HS-27A (cell line): ENCODE data around the gene ZNF76.

Experiments used
- DNase-seq: peaks from one replicate; pipeline ENCODE4 v3.0.0-alpha.2; 2012; ENCODE audit warnings: low read depth, missing footprints

Gene ZNF76

DNA sequence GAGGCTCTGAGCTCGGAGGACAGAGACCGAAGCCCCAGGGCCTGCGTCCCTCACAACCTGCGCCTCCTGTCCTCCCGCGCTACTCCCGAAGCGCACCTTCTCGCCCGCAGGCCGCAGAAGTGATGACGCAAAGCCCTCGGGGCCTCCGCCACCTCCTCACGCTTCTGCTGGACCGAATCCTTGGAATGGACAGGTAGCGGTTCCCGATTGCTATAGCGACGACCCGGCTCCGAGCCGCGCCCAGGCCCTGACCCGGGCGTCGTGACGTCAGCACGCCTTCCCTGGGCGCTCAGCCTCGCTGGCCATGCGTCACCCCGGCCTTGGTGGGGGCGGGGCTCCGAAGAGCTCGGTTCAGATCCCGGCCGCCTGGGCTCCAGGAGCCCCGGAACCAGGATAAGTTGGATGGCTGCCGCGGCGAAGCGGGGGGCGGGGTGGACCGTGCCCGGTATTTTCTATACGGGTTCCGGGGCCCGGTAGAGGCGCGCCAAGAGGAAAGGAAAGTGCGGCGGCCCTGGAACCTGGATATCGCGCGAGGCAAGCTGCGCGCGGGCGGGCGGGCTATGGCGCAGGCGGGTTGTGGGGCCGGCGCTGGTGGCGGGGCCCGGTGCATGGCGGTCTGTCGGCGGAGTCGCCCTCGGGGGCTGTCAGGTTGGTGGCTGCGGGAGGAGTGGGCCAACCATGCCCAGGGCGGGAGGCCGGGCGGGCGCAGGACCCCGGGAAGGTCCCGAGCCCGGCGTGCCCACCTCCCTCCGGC lies at the start of gene ZNF76:
ZNF76 (plus strand) TSS at position 542 of the 754 bp plus-strand sequence. CDS start 21,417 bp downstream, outside the sequence.
- peak; percentile 94 for DNase-seq

- no peak for DNase-seq
These were observed 46.2 kb upstream of the ZNF76 start for GRCh38 chr6:35213298-35213791.

- DNase-seq, result no peak
These were observed 45.4 kb upstream of the ZNF76 start, which contains the start of gene SCUBE3 for GRCh38 chr6:35213824-35214756. Gene SCUBE3, plus strand, starts transcription at chr6:35213956. Its CDS starts 463 bp downstream, at chr6:35214419.

- DNase-seq, result no peak
These were observed 44.5 kb upstream of the ZNF76 start for GRCh38 chr6:35214869-35215664.

DNA sequence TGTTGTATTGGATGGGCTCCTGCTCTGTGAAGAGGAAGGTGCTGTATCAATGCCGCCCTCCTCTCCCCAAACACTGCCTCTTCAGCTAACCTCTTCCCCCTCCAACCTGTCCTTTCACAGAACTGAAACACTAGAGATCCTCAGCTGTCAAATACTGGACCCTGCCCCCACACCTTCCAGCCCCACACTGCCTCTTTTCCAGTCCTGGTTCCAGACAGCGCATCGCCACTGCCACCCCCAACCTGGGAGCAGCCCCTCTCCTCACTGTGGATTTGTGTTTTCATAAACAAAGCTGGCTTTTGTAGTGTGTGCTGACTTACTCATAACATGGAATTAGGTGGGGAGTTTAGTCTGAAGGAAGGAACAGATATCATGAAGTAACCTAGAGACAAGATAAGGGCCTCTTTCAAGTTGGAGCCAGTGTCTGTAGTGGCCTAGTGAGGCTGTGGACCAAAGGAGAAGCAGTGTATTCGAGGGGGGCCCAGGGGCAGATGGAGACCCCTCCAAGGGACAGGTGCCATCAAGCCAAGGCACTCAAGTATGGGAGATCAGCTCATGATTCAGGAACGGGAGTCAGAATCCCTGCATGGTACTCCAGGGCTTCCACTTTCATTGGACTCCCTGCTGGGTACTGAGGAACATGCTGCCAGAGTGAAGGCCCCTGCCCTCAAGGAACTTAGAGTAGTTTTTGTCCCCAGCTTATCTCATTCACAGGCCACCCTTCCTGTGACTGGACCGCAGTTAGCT lies 43.7 kb upstream of the ZNF76 start:
- no peak for DNase-seq

DNA sequence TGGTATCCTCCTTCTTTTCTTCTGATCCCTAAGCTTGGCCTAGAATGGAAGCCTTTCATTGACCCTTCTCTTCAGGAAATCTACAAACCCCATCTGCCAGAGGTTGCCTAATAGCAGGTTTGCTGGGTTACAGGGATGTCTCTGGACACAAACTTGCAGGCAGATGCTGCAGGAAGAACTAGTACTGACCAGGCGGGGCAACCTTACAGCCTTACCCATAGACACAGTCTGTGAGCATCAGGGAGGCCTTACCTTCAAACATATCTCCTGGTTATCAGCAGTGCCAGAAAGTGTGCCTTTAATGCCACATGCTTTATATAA lies 43.2 kb upstream of the ZNF76 start:
- DNase-seq, result no peak

GRCh38 chr6:35216851-35217811 lies 42.4 kb upstream of the ZNF76 start:
- DNase-seq, result no peak

- no peak for DNase-seq
These were observed 41.5 kb upstream of the ZNF76 start for GRCh38 chr6:35218021-35218420.

GRCh38 chr6:35218456-35218855 lies 41.1 kb upstream of the ZNF76 start:
- DNase-seq, result no peak

- DNase-seq, result no peak
These were observed 39.7 kb upstream of the ZNF76 start for GRCh38 chr6:35219683-35220326.

DNA sequence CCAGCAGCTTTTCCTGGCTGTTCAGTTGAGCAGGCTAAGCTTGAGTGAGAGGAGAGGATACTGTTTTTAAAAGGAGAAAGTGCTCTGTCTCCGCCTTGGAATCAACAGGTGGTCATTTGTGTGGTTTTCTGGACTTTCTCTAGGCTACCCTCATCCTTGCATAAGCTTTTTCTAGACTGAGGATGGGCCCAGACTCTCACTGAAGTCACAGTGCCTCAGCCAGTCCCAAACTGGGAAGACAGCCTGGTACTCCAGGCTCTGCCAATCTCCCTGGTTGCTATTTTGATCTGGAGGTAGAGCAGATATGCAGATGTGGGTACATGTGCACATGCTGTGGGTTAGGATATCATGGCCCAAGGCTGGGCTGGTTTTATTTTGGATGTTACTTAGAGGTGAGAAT lies 38.8 kb upstream of the ZNF76 start:
- no peak for DNase-seq

DNA sequence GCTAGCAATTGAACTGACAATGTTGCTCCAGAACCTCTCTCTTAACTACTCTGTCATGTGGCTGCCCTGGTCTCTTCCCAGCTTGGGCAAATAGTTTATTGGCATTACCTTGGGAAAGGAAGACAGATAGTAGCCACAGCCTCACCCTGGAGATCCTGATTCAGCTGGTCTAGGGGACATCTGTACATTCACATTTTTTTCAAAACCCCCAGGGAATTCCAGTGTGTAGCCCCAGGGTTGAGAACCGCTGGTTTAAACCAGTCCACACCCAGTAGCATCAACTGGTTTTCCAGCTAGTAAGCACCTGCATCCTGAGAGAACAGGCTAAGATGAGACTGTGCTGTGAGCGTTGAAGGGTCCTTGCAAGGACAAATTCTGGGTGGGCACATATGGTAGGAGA lies 36.1 kb upstream of the ZNF76 start:
- DNase-seq, result no peak

DNA sequence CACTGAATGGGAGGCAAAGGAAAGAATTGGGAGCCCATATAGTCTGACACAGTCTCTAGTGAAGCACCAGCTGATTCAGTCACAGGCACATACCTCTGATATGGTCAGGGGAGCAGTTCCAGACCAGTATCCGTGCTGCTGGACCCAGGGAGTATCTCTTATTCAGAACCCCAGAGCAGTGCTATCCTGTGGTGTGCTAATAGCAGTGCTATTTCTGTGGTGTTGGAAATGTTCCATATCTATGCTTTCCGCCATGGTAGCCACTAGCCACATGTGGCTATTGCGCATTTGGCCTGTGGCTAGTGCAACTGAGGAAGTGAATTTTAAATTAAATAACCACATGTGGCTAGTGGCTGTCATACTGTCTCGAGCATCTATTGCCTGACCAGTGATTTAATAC lies 34.8 kb upstream of the ZNF76 start:
- no peak for DNase-seq

DNA sequence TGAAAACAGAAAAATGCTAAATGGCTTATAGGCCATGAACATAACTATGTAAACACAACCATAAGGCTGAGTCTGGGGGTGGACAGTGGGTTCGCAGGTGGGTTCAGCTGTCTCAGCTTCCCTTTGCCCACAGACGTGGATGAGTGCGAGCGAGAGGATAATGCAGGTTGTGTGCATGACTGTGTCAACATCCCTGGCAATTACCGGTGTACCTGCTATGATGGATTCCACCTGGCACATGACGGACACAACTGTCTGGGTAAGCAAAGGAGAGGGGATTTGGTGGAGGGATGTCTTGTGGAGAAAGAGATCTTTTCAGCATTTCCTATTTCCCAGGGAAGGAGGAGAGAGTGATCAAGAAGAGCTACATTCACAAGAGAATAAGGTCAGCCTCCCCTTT lies 31.1 kb upstream of the ZNF76 start:
- DNase-seq, result no peak

DNA sequence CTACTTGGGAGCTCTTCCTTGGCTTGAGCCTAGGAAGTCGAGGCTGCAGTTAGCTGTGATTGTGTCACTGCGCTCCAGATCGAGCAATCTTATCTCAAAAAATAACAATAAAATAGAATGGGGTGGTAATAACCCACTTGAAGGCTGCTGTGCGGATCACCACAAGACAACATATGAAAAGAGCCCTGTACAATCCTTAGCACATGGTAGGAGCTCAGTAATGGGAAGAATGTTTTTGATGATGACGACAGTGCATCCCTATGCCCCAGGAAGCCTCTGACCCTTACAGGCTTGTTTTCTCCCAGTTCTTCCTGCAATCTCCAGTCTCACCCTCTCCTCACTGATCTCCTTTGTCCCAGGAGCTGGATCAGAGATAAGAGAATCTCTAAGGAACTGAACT lies 30.2 kb upstream of the ZNF76 start:
- DNase-seq, result no peak

GRCh38 chr6:35230498-35230897 lies 29.0 kb upstream of the ZNF76 start:
- DNase-seq, result no peak

DNA sequence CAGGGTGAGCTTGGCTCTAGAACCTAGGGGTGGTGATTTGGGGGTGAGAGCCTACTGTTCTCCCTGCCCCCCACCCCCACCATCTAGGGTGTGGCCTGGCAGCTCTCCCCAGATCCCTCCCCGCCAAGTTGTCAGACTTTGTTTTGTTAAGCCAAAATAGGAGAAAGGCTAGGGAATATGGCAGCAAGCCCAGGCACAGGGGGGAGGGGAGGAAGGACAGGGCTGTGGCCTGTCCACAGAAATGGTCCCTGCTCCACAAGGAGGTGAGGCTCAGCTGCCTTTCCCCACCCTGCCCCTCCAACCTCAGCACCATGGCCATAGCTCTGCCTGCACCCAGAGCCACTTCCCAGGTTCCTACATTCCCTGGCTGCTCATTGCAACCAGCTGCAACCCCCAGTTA lies 28.6 kb upstream of the ZNF76 start:
- no peak for DNase-seq

- no peak for DNase-seq
These were observed 28.0 kb upstream of the ZNF76 start for GRCh38 chr6:35231563-35231962.

- no peak for DNase-seq
These were observed 24.6 kb upstream of the ZNF76 start for GRCh38 chr6:35234901-35235300.

GRCh38 chr6:35236223-35236622 lies 23.3 kb upstream of the ZNF76 start:
- DNase-seq, result no peak
